Endothelial cell of umbilical vein (primary cell): ENCODE measurements around the gene PSMD9.

ENCODE experiments used
- CTCF ChIP-seq, 2 donors: IDR thresholded peaks; 1 replicate in 1 of 2; 2 replicates in 1 of 2; pipeline ENCODE4 v1.5.1; 2011; ENCODE audit warnings: low read length in 2 of 2, mild to moderate bottlenecking in 2 of 2, moderate library complexity in 2 of 2, control low read depth in 1 of 2, inconsistent platforms in 1 of 2, low read depth in 1 of 2; ENCODE audit not compliant: insufficient read depth in 1 of 2; ENCODE audit errors: extremely low read depth in 1 of 2
- POLR2A ChIP-seq: IDR thresholded peaks from 2 replicates; pipeline ENCODE4 v1.6.1; 2012; ENCODE audit warnings: low read depth, mild to moderate bottlenecking, control low read depth, low read length

DNA sequence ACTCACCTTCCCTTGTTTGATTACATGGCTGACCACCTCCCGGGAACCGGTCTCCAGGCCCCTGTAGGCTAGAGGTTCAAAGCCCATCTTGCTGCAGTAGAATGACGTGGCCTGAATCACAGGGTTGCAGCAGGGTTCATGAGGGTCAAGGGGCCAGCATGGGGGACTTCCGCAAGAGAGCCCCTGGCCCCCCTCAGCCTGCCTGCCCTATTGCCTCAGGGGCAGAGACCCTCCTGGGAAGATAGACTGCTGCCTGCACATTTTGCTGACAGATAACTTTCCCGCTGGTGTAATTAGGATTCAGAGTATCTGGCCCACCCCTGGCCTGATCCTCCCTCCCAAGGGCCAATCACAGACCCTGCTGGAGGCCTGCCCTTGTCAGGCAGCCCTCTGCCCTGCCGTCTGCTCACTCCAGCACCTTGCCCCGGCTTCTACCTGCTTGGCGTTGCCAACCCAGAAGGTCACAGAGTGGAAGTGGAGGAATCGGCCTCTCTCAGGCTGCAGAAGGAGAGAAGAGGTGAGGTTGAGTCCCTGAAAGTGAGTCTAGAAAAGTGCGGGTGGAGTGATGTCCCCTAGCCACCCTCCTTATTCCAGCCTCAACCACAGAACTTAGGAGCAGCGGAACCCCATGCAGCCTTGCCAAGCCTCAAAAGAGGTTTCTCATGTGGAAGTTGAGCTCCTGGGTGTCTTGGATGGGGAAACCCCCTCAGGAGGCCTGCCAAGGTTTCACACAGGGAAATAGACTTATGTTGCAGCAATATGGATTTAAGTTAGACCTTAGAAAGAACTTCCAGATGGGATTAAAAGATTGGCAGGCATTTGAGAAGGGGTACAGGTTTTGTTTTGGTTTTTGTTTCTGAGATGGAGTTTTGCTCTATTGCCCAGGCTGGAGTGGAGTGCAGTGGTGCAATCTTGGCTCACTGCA is 31.0 kb upstream of the PSMD9 start:
- TF ChIP-seq CTCF (IDR thresholded peaks at IDR 0.05; ENCODE audit: extremely low read depth in 1 of 2, insufficient read depth in 1 of 2, low read depth in 1 of 2, low read length in 2 of 2) = no peak
- no peak for TF ChIP-seq POLR2A
